ENCODE results near the gene TRAP1. TPM values are rescaled to one million over a fixed set of nuclear protein-coding genes. Genes with fewer than 3 reads are reported as not detected.

Gene TRAP1
- total and polyA plus RNA-seq, 7 donors: 98.1 to 162 (median 122) TPM

GRCh38 chr16:3761375-3762106 is 44.2 kb upstream of the TRAP1 start:
- H3K27ac ChIP-seq: no peak overlapping the region
- 76 to 89% (median 81%) methylated on average over 14 of the region's 14 CpGs for WGBS, 3 donors
- ATAC-seq (no peak), DNase-seq (no peak)
- H3K4me1 ChIP-seq: no peaks in the 10 kb centered on the region
- intact Hi-C loops (cut with DNase I): no loop called here
- H3K4me3 ChIP-seq: no peak overlapping the region
- no peak for TF ChIP-seq CTCF (IDR thresholded peaks at IDR 0.05)
- no peaks in the 10 kb centered on the region for H3K9me3 ChIP-seq
- H3K27me3 ChIP-seq (ENCODE audit: insufficient read depth in 3 of 3, low read length in 2 of 3): no peaks in the 10 kb centered on the region
- H3K36me3 ChIP-seq (ENCODE audit: insufficient read depth in 1 of 2, low read depth in 1 of 2): peaks cover 4 to 93% of the 10 kb centered on the region in 2 donors

- H3K9me3 ChIP-seq: no peaks in the 10 kb centered on the region
- intact Hi-C loops (cut with DNase I): no loop called here
- 79 to 93% (median 87%) methylated on average over 6 of the region's 6 CpGs for WGBS, 3 donors
- ATAC-seq: peak in 2 of 4 donors; percentile 37 to 60
- TF ChIP-seq CTCF (IDR thresholded peaks at IDR 0.05): no peak
- H3K4me1 ChIP-seq: no peaks in the 10 kb centered on the region
- H3K27me3 ChIP-seq (ENCODE audit: insufficient read depth in 3 of 3, low read length in 2 of 3): no peaks in the 10 kb centered on the region
- no peak overlapping the region for H3K4me3 ChIP-seq
- DNase-seq: no peak
- peaks cover 4 to 93% of the 10 kb centered on the region in 2 donors for H3K36me3 ChIP-seq (ENCODE audit: insufficient read depth in 1 of 2, low read depth in 1 of 2)
- H3K27ac ChIP-seq: no peak overlapping the region
Measured at GRCh38 chr16:3760518-3760917, 43.2 kb upstream of the TRAP1 start.

- ATAC-seq (peak in 2 of 4 donors; percentile 29 to 46), DNase-seq (no peak)
- WGBS, 3 donors: 42 to 54% (median 46%) methylated on average over 5 of the region's 5 CpGs
- TF ChIP-seq CTCF (IDR thresholded peaks at IDR 0.05): no peak
- Histone ChIP-seq H3K36me3 (ENCODE audit: insufficient read depth in 1 of 2, low read depth in 1 of 2) (peaks cover 4 to 93% of the 10 kb centered on the region in 2 donors), H3K27me3 (ENCODE audit: insufficient read depth in 3 of 3, low read length in 2 of 3) (no peaks in the 10 kb centered on the region), H3K27ac (no peak overlapping the region), H3K4me3 (no peak overlapping the region), H3K9me3 (no peaks in the 10 kb centered on the region), H3K4me1 (no peaks in the 10 kb centered on the region)
- intact Hi-C loops (cut with DNase I): loop anchor here in 1 of 2 donors (10.0 kb wide), 1 partner anchor 225 kb away; no protein-coding TSS in a partner anchor
Measured at GRCh38 chr16:3759736-3760135, 42.4 kb upstream of the TRAP1 start.

- no peak overlapping the region for H3K4me3 ChIP-seq
- intact Hi-C loops (cut with DNase I): loop anchor here in 1 of 2 donors (10.0 kb wide), 1 partner anchor 221 kb away; no protein-coding TSS in a partner anchor
- no peak for DNase-seq
- H3K36me3 ChIP-seq (ENCODE audit: insufficient read depth in 1 of 2, low read depth in 1 of 2): peaks cover 0 to 77% of the 10 kb centered on the region in 2 donors
- no peak for TF ChIP-seq CTCF (IDR thresholded peaks at IDR 0.05)
- H3K9me3 ChIP-seq: no peaks in the 10 kb centered on the region
- 89 to 93% (median 91%) methylated on average over 9 of the region's 9 CpGs for WGBS, 3 donors
- H3K4me1 ChIP-seq: peaks cover 24% of the 10 kb centered on the region
- no peaks in the 10 kb centered on the region for H3K27me3 ChIP-seq (ENCODE audit: insufficient read depth in 3 of 3, low read length in 2 of 3)
- no peak overlapping the region for H3K27ac ChIP-seq
- ATAC-seq: no peak
Measured at GRCh38 chr16:3756113-3756512, 38.8 kb upstream of the TRAP1 start.
